ENCODE measurements around the gene FZR1. TPM values are rescaled to one million over a fixed set of nuclear protein-coding genes. Genes with fewer than 3 reads are reported as not detected.

Gene FZR1
- 42.3 TPM for polyA plus RNA-seq (2013, experiment 1 of 2; ENCODE audit: insufficient read length)
- polyA plus RNA-seq (2013, experiment 2 of 2; ENCODE audit: insufficient read length), result 40.8 TPM

DNA sequence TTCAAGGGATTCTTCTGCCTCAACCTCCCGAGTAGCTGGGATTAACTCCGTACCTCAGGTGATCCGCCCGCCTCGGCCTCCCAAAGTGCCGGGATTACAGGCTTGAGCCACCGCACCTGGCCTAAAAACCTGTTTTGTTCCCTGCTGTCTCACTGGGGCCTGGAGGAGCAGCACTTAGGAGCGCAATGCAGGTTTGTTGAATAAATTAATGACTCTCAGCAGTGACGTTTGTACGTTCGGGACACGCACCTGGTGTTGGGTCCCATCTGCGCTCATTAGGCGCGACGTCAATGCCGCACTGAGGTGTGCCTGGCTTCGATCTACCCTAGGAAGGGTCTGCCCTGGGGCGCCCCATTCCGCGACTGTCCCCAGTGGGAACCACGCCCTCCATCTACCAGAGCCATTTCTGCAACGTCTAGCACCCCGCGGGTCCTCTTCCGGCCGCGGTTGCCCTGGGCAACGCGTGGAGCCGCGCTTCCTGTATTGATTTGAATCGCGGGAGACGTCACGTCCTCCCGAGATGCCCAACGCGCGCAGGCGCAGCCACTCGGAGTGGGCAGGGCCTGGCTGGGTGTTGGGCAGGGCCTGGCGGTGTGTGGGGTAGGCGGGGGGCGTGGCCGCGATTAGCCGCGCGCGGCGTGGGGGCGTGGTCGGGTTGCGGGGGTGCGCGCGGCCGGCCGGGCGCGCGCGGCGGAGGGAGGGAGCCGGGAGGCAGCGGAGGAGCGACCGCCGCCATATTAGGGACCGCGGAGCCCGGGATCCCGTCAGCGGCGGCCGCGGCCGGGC lies at the start of gene FZR1:
Gene FZR1, plus strand, starts transcription at position 714 of the 786 bp plus-strand sequence. CDS start 16,679 bp downstream, outside the sequence.
- peak; percentile 99 for DNase-seq

DNA sequence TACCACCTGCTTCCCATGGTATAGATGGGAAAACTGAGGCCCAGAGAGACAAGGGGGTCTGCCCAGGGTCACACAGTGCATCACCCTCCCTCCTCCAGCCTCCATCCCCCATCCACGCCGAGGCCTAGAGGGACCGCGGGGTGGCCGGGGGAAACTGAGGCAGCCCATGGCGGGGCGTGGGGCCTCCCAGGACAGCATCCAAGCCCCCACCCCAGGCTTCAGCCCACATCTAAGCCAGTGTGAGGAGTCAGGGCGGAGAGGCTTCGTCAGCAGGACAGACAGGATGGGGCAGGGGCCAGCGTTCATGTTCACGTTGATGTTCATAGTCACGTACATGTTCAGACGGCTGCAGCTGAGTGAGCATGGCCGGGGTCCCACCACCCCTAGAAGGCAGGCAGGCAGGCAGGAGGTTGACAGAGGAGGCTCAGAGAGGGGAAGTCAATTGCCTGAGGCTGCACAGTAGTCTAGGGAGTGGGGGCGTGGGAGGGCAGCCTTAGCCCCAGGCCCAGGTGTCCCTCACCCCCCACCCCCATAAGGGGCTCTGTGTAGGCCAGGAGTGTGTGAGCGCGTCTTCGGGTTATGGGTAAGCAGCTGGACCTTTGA lies 49.1 kb upstream of the FZR1 start:
- DNase-seq, result no peak

DNA sequence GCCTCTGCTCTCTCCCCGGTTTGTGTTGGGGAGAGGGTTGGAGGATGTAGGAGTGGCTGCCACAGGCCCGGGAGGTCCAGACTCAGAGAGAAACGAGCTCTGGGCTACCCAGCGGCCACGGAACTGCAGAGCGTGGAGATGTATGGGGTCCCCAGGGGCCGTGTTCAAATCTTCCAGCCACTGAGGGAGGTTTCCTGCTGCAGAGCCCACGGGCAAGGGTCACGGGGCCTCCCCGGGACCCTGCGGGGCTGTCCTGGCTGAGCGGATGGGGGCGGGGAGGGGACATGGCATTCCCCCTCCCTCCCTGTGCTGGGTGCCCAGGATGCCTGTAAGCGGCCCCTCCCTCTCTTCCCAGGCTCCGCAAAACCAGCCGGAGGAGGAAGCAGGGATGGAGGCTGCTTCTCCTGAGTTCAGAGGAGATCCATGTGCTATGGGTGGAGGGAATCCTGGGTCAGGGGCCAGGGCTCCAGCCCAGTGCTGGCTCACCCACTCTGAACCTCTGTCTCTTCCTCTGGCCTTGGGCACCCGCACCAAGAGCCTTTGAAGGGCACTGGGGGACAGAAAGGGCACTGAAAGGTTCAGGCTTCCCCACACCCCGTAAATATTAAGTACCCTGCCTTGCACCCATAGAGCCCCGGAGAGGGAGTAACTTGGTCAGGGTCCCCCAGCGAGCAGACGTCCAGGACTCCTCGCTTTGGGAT lies 48.4 kb upstream of the FZR1 start:
- DNase-seq, result peak; percentile 64

DNA sequence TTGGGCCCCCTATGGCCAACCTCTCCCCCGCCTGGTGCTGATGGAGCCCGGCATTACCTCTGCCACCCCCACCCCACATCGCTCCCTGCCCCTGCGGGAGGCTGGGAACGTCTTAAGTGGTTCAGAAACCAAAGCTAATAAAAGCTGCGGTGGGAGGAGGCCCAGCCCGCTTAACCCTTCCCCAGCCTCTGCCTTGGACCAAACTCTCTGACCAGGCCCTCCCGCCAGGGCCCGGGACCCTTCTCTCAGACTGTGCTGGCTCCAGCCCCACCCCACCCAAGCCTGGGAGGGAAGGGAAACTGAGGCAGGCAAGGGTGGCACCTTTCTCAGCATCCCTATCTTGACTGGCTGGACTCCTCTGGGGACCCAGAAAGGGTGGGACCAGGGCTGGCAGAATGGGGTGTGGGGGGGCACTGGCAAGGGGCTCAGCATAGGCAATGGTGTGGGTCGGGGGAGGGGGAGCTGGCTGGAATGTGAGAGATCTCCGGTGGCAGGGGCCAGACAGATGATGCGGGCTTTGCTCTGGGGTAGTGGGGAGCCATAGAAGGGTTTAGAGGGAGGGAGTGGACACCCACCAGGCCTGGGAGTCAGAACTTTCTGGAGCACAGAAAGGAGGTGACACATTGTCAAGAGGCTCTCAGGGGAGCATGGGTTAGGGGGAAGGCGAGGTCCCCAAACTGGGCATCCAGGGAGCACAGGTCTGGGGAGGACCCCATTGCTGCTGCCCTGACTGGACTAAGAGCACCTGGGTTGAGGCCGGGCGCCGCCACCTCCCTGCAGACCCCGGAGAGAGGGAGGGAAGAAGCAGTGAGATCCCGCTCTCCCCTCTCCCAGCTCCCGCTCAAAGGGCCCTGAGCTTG lies 47.7 kb upstream of the FZR1 start:
- peak; percentile 62 for DNase-seq

DNA sequence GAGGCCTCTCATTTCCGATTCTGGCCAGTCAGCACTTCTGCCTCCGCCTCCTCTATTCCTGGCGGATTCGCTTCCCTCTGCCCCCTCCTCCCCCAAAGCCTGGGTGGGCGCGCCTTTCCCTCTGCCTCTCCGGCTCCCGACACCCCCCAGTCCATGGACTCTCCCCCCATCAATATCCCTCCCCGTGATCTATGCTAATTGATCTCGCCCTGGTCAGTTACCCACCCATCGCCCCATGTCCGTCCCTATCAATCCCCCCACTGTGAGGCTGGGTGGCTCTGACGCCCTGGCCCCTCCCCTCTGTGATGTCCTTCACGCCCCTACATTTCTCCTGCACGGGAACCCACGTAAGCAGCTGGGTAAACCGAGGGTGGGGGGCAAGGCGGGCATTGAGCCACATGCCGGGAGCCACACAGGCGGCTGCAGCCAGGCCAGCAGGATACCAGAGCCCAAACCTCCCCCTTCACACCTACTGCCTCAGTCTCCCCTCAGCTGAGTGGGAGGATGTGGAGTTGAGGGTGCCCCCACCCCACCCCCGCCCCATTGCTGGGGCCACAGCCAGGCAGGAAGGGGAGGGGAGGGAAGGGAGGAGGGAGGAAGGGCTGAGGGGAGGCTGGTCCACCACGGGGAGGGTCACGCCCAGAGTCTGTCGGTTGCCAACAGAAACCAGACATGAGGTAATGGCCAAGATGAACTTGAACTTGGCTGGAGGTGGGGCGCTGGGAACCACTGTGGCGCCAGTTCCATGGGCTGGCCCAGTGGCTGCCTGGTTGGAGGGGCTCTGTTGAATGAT lies 46.8 kb upstream of the FZR1 start:
- DNase-seq, result peak; percentile 91

DNA sequence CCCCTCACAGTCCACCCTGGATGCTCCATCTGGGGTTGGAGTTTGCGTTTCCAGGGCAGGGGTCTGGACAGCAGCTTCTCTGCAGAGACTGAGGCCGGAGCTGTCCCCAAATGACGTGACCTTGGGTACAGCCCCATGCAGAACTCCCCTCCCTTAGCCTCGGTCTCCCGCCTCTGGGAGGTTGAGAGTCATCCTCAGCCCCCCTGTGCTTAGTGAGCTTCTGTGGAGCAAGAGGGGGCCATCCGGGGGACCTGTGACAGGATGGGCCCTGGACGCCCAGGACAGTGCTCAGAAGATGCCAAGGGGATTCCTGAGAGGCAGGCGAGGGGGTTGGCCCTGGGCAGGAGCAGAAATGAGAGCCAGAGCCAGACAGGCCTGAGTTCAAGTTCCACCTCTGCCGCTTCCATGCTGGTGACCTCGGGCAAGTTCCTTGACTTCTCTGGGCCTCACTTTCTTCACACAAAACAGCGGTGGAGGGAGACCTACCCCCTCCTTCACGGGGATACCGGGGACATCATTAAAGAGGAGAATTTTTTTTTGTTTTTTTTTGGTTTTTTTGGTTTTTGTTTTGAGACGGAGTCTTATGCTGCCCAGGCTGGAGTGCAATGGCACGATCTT lies 46.0 kb upstream of the FZR1 start:
- no peak for DNase-seq

DNA sequence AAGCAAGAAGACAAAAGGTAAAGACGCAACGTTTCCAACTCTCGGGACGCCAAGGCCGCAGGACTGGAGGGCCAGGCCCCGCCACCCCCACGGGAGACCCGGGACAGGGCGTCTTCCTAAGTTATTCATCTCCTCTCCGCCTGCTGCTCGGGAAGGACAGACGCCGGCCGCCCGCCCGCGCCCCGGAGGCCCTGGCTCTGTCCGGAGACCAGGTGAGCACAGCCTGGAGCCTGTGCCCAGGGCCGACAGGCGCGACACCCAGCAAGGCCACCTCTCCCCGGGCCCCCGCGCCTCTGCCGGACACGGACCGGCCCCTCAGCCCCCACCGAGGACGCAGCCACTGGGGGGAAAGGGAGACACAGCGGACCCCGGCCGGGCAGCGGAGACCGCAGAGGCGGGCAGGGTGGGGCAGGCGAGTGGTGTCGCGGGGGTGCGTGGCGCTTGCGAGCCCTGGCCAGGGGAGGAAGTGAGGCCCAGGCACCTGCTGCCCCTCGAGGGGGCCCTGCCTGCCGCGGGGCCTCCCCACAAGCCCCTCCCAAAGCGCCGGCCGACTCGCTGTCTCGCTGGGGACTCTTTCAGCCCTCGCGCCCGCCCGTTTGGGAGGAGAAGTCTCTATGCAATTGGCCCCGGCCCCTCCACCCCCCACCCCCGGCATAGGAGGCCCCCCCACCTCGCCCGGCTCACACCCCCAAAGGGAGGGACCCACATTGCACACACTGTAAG lies 43.0 kb upstream of the FZR1 start:
- no peak for DNase-seq

DNA sequence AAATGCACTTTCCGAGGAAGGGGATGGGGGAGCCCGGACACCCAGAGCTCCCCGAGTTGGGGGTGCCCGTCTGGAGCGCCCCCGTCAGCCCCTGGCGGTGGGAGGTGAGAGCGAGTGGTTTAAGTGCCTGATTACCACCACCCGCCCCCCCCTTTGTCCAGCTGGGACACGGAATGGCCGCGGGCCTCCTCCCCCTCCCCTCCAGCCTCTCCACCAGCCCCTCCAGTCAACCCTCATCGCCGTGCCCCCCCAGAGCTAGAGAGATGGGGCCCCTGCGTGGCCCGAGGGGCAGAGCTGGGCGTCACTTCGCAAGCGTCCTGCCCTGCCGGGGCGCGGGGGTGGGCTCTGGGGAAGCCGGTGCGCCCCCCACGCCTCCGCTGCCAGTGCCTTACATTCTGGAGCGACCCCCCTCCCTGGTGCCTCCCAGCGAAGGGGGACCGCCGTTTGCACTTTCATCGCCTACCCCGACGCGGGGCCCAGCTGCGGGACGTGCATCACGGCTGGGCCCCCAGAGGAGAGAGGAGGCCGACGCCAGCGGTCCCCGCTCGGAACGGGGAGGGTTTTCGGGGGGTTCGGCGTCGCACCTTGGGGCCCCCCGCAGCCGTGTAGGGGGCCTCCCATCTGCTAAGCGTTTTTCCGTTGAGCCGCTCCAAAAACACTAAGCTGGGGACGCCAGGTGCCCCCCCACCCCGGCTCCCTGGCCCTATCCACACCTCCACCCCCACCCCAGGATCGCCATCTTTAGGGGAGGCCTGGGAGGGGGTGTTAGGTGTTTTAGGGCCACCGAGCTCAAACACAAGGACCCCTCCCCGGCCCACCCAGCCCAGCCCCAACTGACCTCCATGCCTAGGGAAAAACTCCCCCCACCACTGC lies 42.2 kb upstream of the FZR1 start:
- DNase-seq, result no peak

DNA sequence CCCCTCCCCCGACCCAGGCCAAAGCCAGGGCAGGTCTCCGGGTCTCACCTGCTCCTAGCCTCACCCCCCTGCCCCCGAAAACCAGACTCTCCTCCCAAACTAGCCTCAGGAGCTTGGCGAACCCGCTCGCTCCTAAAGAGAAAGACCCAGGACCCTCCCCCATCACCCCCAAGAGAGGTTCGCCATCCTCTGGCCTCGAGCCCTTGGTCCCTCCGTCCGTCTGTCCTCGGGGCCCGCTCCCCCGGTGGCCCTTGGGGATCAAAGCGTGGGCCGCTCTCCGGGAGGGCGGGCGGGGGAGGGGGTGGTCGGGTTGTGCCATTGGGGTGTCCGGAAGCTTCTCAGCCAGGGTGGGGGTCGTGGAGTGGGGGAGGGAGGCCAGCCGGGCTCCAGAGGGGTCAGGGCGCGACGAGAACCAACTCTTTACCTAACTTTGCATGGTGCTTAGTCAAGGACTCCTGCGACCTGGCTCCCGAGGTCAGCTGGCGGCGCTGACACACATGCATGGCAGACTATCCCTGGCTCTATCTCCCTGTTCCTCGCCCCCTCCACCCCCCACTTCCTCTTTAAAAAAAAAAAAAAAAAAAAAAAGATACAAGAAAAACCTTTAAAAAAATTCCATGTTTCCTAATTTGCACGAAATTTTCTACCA lies 41.4 kb upstream of the FZR1 start:
- DNase-seq, result no peak

DNA sequence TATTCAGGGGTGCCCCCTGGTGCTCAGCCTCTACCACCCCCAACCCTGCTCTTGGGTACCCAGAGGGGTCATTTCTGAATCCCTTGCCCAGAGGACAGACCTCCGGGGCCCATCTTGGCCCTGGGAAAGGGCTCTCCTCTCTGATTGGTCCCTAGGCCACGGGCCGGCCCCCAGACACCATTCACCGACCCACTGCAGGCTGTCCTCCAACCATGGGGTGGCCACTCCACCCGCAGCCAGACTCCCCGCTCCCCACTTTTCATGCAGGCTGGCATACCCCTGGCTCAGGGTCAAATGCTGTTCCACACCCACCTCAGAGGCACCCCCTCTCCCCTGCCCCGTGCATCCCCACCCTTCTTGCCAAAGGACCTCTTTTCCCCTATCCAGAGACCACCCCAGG lies 40.6 kb upstream of the FZR1 start:
- no peak for DNase-seq

DNA sequence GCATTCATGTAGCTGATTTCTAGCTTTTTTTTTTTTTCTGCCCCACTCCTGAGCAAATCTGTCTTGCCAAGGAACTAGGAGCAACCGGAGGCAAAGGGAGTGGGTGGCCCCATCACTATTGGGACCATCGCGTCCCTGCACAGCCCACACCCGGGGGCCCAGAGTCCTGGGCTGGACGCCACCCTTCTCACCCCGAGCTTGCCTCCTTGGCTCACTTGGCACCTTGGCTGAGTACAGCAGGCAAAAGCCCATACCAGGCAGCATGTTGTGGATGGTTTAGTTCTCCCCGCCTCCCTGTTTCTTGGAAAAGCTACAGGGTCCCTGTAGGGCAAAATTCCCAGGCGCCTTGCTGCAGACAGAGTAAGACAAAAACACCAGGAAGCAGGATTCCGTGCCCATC lies 39.5 kb upstream of the FZR1 start:
- DNase-seq, result no peak

DNA sequence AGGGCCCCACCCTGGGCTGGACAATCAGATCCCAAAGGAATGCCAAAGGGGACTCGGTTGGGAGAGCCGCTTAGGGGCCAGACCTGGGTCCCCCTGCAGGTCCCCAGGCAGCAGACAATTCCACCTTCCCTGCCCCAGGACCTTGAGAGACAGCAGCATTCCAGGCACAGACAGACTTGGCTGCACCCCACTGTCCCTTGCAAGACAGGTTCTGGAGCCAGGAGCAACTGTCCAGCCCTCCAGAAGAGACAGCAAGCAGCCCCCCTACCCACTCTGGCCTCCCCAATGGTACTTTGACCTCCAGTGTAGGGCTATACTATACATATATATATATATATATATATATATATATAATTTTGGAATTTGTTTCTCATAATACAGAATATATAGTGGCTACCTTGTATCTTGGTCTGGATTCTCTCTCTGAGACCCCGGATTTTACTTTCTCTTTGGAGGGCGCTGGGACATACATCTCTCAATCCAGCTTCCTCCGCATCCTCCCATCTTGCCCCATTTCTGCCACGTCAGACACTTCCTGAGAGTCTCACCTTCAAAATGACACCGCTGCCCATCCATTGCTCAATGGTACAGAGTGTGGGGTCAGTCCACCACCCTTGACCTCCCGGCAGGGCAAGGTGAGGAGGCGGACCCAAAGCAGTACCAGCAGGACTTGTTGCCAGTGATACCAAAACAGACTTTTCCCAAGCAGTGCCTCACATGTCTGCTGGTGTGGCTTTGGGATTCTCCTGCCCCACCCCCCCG lies 38.5 kb upstream of the FZR1 start:
- no peak for DNase-seq

DNA sequence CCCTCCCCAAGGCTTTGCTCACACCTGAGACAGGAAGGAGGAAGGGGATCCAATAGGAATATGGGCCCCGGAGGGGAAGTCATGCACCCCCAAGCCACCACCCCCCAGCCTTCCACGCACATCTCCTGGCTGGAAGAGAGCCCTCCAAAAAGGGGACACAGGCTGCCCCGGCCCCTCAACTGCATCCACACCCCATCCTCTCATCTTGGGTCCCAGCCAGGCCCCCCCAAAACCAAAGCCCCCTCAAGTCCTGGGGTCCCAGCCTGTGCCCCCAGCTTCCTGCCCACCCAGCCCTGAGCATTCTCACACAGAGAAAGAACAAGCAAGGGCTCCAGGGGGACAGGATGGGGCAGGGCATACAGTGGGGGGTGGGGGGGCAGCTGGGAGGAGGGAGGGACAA lies 37.9 kb upstream of the FZR1 start:
- no peak for DNase-seq

DNA sequence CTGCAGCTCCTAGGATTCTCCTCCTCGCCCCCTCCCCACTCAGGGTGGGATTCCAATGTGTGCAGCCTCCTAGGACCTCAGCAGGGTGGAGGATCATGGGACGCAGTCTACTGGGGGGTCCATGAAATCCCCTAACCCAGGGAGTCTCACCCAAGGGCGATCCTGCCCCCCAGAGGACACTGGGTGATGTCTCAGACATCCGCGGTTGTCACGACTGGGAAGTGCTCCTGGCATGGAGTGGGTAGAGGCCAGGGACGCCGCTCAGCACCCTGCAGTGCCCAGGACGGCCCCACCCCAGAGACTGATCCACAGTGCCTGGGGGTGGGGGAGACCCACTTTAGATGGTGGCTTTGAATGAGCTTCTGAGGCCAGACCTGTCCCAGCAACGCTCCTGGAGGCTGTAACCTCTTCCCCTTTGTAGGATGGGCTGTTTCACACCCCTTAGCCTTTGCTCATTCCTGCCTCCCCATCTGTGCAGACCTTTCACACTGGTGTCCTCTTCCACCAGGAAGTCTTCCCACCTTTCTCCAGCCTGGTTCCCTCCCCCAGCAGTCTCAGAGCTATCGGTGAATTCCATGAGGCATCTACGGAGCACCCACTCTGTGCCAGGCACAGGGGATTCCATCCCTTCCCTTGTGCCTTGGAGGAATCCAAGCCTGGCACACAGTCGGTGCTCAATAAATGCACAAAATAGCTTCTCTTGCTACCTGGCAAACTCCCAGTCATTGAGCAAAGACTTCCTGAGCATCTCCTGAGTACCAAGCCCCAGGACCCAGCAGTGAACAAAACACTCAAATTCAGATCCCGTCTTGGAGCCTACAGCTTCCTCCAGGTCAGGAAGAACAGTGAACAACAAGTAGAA lies 36.2 kb upstream of the FZR1 start:
- DNase-seq, result no peak

DNA sequence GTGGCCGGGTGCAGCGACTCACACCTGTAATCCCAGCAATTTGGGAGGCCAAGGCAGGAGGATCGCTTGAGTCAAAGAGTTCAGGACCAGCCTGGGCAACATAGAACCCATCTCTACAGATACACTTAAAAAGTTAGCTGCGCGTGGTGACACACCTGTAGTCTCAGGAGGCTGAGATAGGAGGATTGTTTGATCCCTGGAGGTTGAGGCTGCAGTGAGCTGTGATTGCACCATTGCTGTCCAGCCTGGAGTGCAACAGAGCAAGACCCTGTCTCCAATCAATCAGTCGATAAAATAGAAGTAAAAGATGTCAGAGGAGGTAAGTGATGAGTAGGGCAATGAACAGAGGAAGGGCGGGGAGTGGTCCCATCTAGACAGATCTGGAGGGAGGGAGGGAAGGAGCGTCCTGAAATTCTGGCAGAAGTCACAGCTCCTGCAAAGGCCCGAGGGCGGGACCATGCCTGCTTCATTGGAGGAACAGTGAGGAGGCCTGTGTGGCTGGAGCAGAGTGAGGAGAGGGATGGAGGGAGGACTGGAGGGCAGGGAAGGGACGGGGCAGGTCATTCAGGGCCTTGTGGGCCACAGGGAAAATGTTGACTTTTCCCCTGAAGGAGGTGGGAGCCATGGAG lies 35.5 kb upstream of the FZR1 start:
- DNase-seq, result no peak

DNA sequence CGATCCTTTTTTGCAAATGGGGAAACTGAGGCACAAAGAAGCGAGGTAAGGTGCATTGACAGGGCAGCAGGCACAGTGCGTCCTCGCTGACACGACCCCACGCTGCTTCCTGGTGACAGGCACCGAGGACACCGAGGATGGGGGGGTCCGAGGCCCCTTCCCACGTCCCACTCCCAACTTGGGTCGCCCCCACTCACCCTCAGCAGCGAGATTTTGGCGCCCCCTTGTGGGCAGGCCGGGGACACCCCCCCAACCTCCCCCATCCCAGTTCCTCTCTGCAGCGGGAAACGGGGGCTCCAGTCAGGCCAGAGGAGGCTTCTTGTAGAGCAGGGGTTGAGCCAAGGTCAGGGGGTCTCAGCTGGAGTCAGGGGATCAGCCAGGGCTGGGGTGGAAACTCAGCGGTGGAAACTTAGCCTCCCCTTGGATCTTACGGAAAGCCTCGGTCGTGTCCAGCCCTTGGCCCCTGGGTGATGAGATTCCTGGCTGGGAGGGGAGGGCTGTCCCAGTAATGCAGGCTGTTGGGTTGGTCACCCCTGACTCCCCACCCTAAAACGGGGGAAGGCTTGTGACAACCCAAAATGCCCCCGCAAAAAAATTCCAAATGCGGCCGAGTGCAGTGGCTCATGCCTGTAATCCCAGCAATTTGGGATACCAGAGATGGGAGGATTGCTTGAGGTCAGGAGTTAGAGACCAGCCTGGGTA lies 34.0 kb upstream of the FZR1 start:
- peak; percentile 34 for DNase-seq

Measured in fibroblast of skin of scalp (primary cell).